Measurements from ENCODE around the gene EPAS1. TPM values are rescaled to one million over a fixed set of nuclear protein-coding genes. Genes with fewer than 3 reads are reported as not detected.

Gene EPAS1
- total RNA-seq, 1 experiment from 2014 or later = 55.9 TPM

- CTCF ChIA-PET = interaction anchor here (1.1 kb wide), 1 partner anchor 13 kb away, joined by 3 read pairs; no protein-coding TSS in a partner anchor
- DNase-seq (ENCODE audit: low read depth, low spot score) = no peak
Observed at GRCh38 chr2:46306988-46307655, 9.9 kb downstream of the EPAS1 start.

GRCh38 chr2:46308081-46308480 is 10.9 kb downstream of the EPAS1 start:
- CTCF ChIA-PET = interaction anchor here (1.1 kb wide), 1 partner anchor 14 kb away, joined by 3 read pairs; no protein-coding TSS in a partner anchor
- Histone ChIP-seq H3K4me2 (ENCODE audit: low read length) (no peak overlapping the region), H3K4me3 (replicated peaks in 1 of 2; ENCODE audit: low read depth in 1 of 2, low read length in 2 of 2) (no peak overlapping the region), H3K27ac (ENCODE audit: low read depth, low read length) (no peak overlapping the region), H3K36me3 (ENCODE audit: control insufficient read depth in 1 of 2, insufficient read depth in 2 of 2, low read length in 2 of 2) (no peaks in the 10 kb centered on the region), H4K20me1 (ENCODE audit: insufficient read depth) (no peaks in the 10 kb centered on the region), H3K27me3 (ENCODE audit: insufficient read depth, low read length) (no peaks in the 10 kb centered on the region), H3K9ac (ENCODE audit: low read length) (no peak overlapping the region), H3K79me2 (ENCODE audit: insufficient read depth, low read length) (peaks cover 16% of the 10 kb centered on the region; the same call in 1 of the 2 replicates), H3K4me1 (ENCODE audit: control insufficient read depth in 1 of 2, insufficient read depth in 2 of 2, low read length in 2 of 2) (peaks cover 46 to 83% of the 10 kb centered on the region in 2 experiments), H2AFZ (ENCODE audit: low read depth, low read length, poor library complexity, severe bottlenecking) (no peak overlapping the region), H3K9me2 (ENCODE audit: insufficient read depth) (no peaks in the 10 kb centered on the region), H3K9me3 (ENCODE audit: control insufficient read depth in 1 of 2, insufficient read depth in 1 of 2, low read depth in 1 of 2, low read length in 2 of 2) (no peaks in the 10 kb centered on the region; a peak in 1 of 4 replicates)
- RAD21 ChIA-PET (ENCODE audit: low non-redundant PET in 1 of 2, low total read pairs in 2 of 2, uncharacterized antibody in 2 of 2, unreplicated experiment in 2 of 2) = no interaction called here
- BruUV-seq (replicated peaks) = no TSS peak
- intact Hi-C loops (cut with micrococcal nuclease) = no loop called here
- POLR2A ChIA-PET = no interaction called here
- TF ChIP-seq FOSL1 (IDR thresholded peaks at IDR 0.05; ENCODE audit: low read depth) = no peak
- no peak for TF ChIP-seq ELF1 (IDR thresholded peaks at IDR 0.05; ENCODE audit: borderline replicate concordance, low read depth)
- TF ChIP-seq YY1 (IDR thresholded peaks at IDR 0.05; ENCODE audit: extremely low read depth, insufficient replicate concordance, low read depth, low read length) = no peak
- TF ChIP-seq SRF (IDR thresholded peaks at IDR 0.05; ENCODE audit: low read depth) = no peak
- TF ChIP-seq RAD21 (IDR thresholded peaks at IDR 0.05; ENCODE audit: low read depth) = no peak
- no peak for TF ChIP-seq ZFX (IDR thresholded peaks at IDR 0.05)
- no peak for TF ChIP-seq ZBTB33 (IDR thresholded peaks at IDR 0.05; ENCODE audit: extremely low read depth, insufficient replicate concordance, low read length)
- no peak for DNase-seq (ENCODE audit: low read depth, low spot score)
- ATAC-seq = no peak

More at GRCh38 chr2:46306988-46307655, 9.9 kb downstream of the EPAS1 start:
- no peak for ATAC-seq
- intact Hi-C loops (cut with micrococcal nuclease) = no loop called here
- H2AFZ ChIP-seq (ENCODE audit: low read depth, low read length, poor library complexity, severe bottlenecking) = no peak overlapping the region
- no peak for TF ChIP-seq EZH2phosphoT487 (IDR thresholded peaks at IDR 0.05; ENCODE audit: borderline replicate concordance)
- TF ChIP-seq SP1 (IDR thresholded peaks at IDR 0.05; ENCODE audit: low read depth) = no peak
- no peak for TF ChIP-seq CEBPB (IDR thresholded peaks at IDR 0.05; ENCODE audit: low read depth)
- no peak for TF ChIP-seq JUND (IDR thresholded peaks at IDR 0.05)
- TF ChIP-seq CBX3 (IDR thresholded peaks at IDR 0.05; ENCODE audit: low read depth) = no peak
- no peak for TF ChIP-seq MAX (IDR thresholded peaks at IDR 0.05)
- TF ChIP-seq ELF1 (IDR thresholded peaks at IDR 0.05; ENCODE audit: borderline replicate concordance, low read depth) = no peak
- no peaks in the 10 kb centered on the region; a peak in 1 of 4 replicates for H3K9me3 ChIP-seq (ENCODE audit: control insufficient read depth in 1 of 2, insufficient read depth in 1 of 2, low read depth in 1 of 2, low read length in 2 of 2)
- no TSS peak for BruUV-seq (replicated peaks)
- peak overlapping the region; percentile 62 for H3K4me2 ChIP-seq (ENCODE audit: low read length)
- no peaks in the 10 kb centered on the region for H4K20me1 ChIP-seq (ENCODE audit: insufficient read depth)
- H3K36me3 ChIP-seq (ENCODE audit: control insufficient read depth in 1 of 2, insufficient read depth in 2 of 2, low read length in 2 of 2) = no peaks in the 10 kb centered on the region
- ChIA-PET POLR2A (no interaction called here), RAD21 (ENCODE audit: low non-redundant PET in 1 of 2, low total read pairs in 2 of 2, uncharacterized antibody in 2 of 2, unreplicated experiment in 2 of 2) (no interaction called here)
- peak overlapping the region; percentile 25 for H3K9ac ChIP-seq (ENCODE audit: low read length)
- H3K4me3 ChIP-seq (replicated peaks in 1 of 2; ENCODE audit: low read depth in 1 of 2, low read length in 2 of 2) = no peak overlapping the region
- H3K27me3 ChIP-seq (ENCODE audit: insufficient read depth, low read length) = no peaks in the 10 kb centered on the region
- H3K9me2 ChIP-seq (ENCODE audit: insufficient read depth) = no peaks in the 10 kb centered on the region
- no peak overlapping the region for H3K27ac ChIP-seq (ENCODE audit: low read depth, low read length)
- H3K4me1 ChIP-seq (ENCODE audit: control insufficient read depth in 1 of 2, insufficient read depth in 2 of 2, low read length in 2 of 2) = peaks cover 46 to 74% of the 10 kb centered on the region in 2 experiments
- peaks cover 20% of the 10 kb centered on the region; the same call in 1 of the 2 replicates for H3K79me2 ChIP-seq (ENCODE audit: insufficient read depth, low read length)

Data from HCT116 (cell line).